Measurements from ENCODE around the gene DPYSL5. TPM values are rescaled to one million over a fixed set of nuclear protein-coding genes. Genes with fewer than 3 reads are reported as not detected.

Gene DPYSL5
- polyA plus RNA-seq, 1 donor = 7.1 TPM

- DNase-seq = peak; percentile 71 to 84
- 20% methylated on average over 1 of the region's 9 CpGs for WGBS (ENCODE audit: insufficient coverage, low lambda C conversion rate)
Measured at GRCh38 chr2:26925100-26925791, 77.3 kb downstream of the DPYSL5 start.

GRCh38 chr2:26927221-26927620 is 79.3 kb downstream of the DPYSL5 start:
- WGBS (ENCODE audit: insufficient coverage, low lambda C conversion rate) = no CpG with 5 or more reads among the region's 9 CpGs
- peaks cover 14% of the 10 kb centered on the region for H3K4me1 ChIP-seq (ENCODE audit: control insufficient read depth, insufficient read depth, low read length)
- H3K27ac ChIP-seq (ENCODE audit: low read length) = no peak overlapping the region
- H3K4me3 ChIP-seq (ENCODE audit: low read length) = no peak overlapping the region
- no peaks in the 10 kb centered on the region for H3K36me3 ChIP-seq (ENCODE audit: control insufficient read depth, insufficient read depth, low read length)
- H3K27me3 ChIP-seq (ENCODE audit: control insufficient read depth, insufficient read depth, low read length) = no peaks in the 10 kb centered on the region
- H3K9me3 ChIP-seq (ENCODE audit: control insufficient read depth, low read depth, low read length) = no peaks in the 10 kb centered on the region
- no peak for DNase-seq

More at GRCh38 chr2:26925100-26925791, 77.3 kb downstream of the DPYSL5 start:
- peak overlapping the region; percentile 25 for H3K27ac ChIP-seq (ENCODE audit: low read length)
- no peaks in the 10 kb centered on the region for H3K36me3 ChIP-seq (ENCODE audit: control insufficient read depth, insufficient read depth, low read length)
- no peaks in the 10 kb centered on the region for H3K27me3 ChIP-seq (ENCODE audit: control insufficient read depth, insufficient read depth, low read length)
- no peak overlapping the region for H3K4me3 ChIP-seq (ENCODE audit: low read length)
- H3K9me3 ChIP-seq (ENCODE audit: control insufficient read depth, low read depth, low read length) = no peaks in the 10 kb centered on the region
- peaks cover 14% of the 10 kb centered on the region for H3K4me1 ChIP-seq (ENCODE audit: control insufficient read depth, insufficient read depth, low read length)

- no CpG with 5 or more reads among the region's 11 CpGs for WGBS (ENCODE audit: insufficient coverage, low lambda C conversion rate)
- no peak overlapping the region for H3K27ac ChIP-seq (ENCODE audit: low read length)
- H3K36me3 ChIP-seq (ENCODE audit: control insufficient read depth, insufficient read depth, low read length) = no peaks in the 10 kb centered on the region
- no peaks in the 10 kb centered on the region for H3K4me1 ChIP-seq (ENCODE audit: control insufficient read depth, insufficient read depth, low read length)
- H3K27me3 ChIP-seq (ENCODE audit: control insufficient read depth, insufficient read depth, low read length) = peaks cover 11% of the 10 kb centered on the region
- H3K4me3 ChIP-seq (ENCODE audit: low read length) = no peak overlapping the region
- no peak for DNase-seq
- no peaks in the 10 kb centered on the region for H3K9me3 ChIP-seq (ENCODE audit: control insufficient read depth, low read depth, low read length)
Measured at GRCh38 chr2:26932974-26933373, 85.0 kb downstream of the DPYSL5 start.

GRCh38 chr2:26933431-26934334 is 85.8 kb downstream of the DPYSL5 start:
- peaks cover 11% of the 10 kb centered on the region for H3K27me3 ChIP-seq (ENCODE audit: control insufficient read depth, insufficient read depth, low read length)
- no CpG with 5 or more reads among the region's 16 CpGs for WGBS (ENCODE audit: insufficient coverage, low lambda C conversion rate)
- no peak overlapping the region for H3K4me3 ChIP-seq (ENCODE audit: low read length)
- DNase-seq = no peak
- no peaks in the 10 kb centered on the region for H3K9me3 ChIP-seq (ENCODE audit: control insufficient read depth, low read depth, low read length)
- no peaks in the 10 kb centered on the region for H3K36me3 ChIP-seq (ENCODE audit: control insufficient read depth, insufficient read depth, low read length)
- no peaks in the 10 kb centered on the region for H3K4me1 ChIP-seq (ENCODE audit: control insufficient read depth, insufficient read depth, low read length)
- no peak overlapping the region for H3K27ac ChIP-seq (ENCODE audit: low read length)

GRCh38 chr2:26934335-26934724 is 86.4 kb downstream of the DPYSL5 start:
- Histone ChIP-seq H3K4me3 (ENCODE audit: low read length) (no peak overlapping the region), H3K27ac (ENCODE audit: low read length) (no peak overlapping the region), H3K4me1 (ENCODE audit: control insufficient read depth, insufficient read depth, low read length) (no peaks in the 10 kb centered on the region), H3K27me3 (ENCODE audit: control insufficient read depth, insufficient read depth, low read length) (peaks cover 11% of the 10 kb centered on the region), H3K36me3 (ENCODE audit: control insufficient read depth, insufficient read depth, low read length) (no peaks in the 10 kb centered on the region), H3K9me3 (ENCODE audit: control insufficient read depth, low read depth, low read length) (no peaks in the 10 kb centered on the region)
- WGBS (ENCODE audit: insufficient coverage, low lambda C conversion rate) = no CpG with 5 or more reads among the region's 10 CpGs
- no peak for DNase-seq

- Histone ChIP-seq H3K9me3 (ENCODE audit: control insufficient read depth, low read depth, low read length) (no peaks in the 10 kb centered on the region), H3K27ac (ENCODE audit: low read length) (no peak overlapping the region), H3K4me1 (ENCODE audit: control insufficient read depth, insufficient read depth, low read length) (no peaks in the 10 kb centered on the region), H3K4me3 (ENCODE audit: low read length) (no peak overlapping the region), H3K27me3 (ENCODE audit: control insufficient read depth, insufficient read depth, low read length) (peaks cover 15% of the 10 kb centered on the region), H3K36me3 (ENCODE audit: control insufficient read depth, insufficient read depth, low read length) (no peaks in the 10 kb centered on the region)
- DNase-seq = no peak
- 53% methylated on average over 2 of the region's 3 CpGs for WGBS (ENCODE audit: insufficient coverage, low lambda C conversion rate)
Measured at GRCh38 chr2:26934985-26935384, 87.1 kb downstream of the DPYSL5 start.

GRCh38 chr2:26936855-26937254 is 88.9 kb downstream of the DPYSL5 start:
- WGBS (ENCODE audit: insufficient coverage, low lambda C conversion rate) = 100% methylated on average over 1 of the region's 5 CpGs
- no peaks in the 10 kb centered on the region for H3K9me3 ChIP-seq (ENCODE audit: control insufficient read depth, low read depth, low read length)
- H3K27me3 ChIP-seq (ENCODE audit: control insufficient read depth, insufficient read depth, low read length) = peaks cover 15% of the 10 kb centered on the region
- H3K4me1 ChIP-seq (ENCODE audit: control insufficient read depth, insufficient read depth, low read length) = no peaks in the 10 kb centered on the region
- no peak overlapping the region for H3K4me3 ChIP-seq (ENCODE audit: low read length)
- no peak overlapping the region for H3K27ac ChIP-seq (ENCODE audit: low read length)
- H3K36me3 ChIP-seq (ENCODE audit: control insufficient read depth, insufficient read depth, low read length) = no peaks in the 10 kb centered on the region
- no peak for DNase-seq

GRCh38 chr2:26938399-26939118 is 90.6 kb downstream of the DPYSL5 start:
- no CpG with 5 or more reads among the region's 10 CpGs for WGBS (ENCODE audit: insufficient coverage, low lambda C conversion rate)
- Histone ChIP-seq H3K27ac (ENCODE audit: low read length) (no peak overlapping the region), H3K9me3 (ENCODE audit: control insufficient read depth, low read depth, low read length) (no peaks in the 10 kb centered on the region), H3K27me3 (ENCODE audit: control insufficient read depth, insufficient read depth, low read length) (peaks cover 28% of the 10 kb centered on the region), H3K4me1 (ENCODE audit: control insufficient read depth, insufficient read depth, low read length) (no peaks in the 10 kb centered on the region), H3K4me3 (ENCODE audit: low read length) (no peak overlapping the region), H3K36me3 (ENCODE audit: control insufficient read depth, insufficient read depth, low read length) (no peaks in the 10 kb centered on the region)
- DNase-seq = no peak

GRCh38 chr2:26940001-26940400 is 92.1 kb downstream of the DPYSL5 start:
- no peaks in the 10 kb centered on the region for H3K36me3 ChIP-seq (ENCODE audit: control insufficient read depth, insufficient read depth, low read length)
- H3K4me1 ChIP-seq (ENCODE audit: control insufficient read depth, insufficient read depth, low read length) = no peaks in the 10 kb centered on the region
- no peak for DNase-seq
- no peak overlapping the region for H3K4me3 ChIP-seq (ENCODE audit: low read length)
- H3K9me3 ChIP-seq (ENCODE audit: control insufficient read depth, low read depth, low read length) = no peaks in the 10 kb centered on the region
- no peak overlapping the region for H3K27ac ChIP-seq (ENCODE audit: low read length)
- no CpG with 5 or more reads among the region's 9 CpGs for WGBS (ENCODE audit: insufficient coverage, low lambda C conversion rate)
- peaks cover 33% of the 10 kb centered on the region for H3K27me3 ChIP-seq (ENCODE audit: control insufficient read depth, insufficient read depth, low read length)

GRCh38 chr2:26941486-26941885 is 93.6 kb downstream of the DPYSL5 start:
- Histone ChIP-seq H3K27ac (ENCODE audit: low read length) (no peak overlapping the region), H3K4me1 (ENCODE audit: control insufficient read depth, insufficient read depth, low read length) (no peaks in the 10 kb centered on the region), H3K9me3 (ENCODE audit: control insufficient read depth, low read depth, low read length) (no peaks in the 10 kb centered on the region), H3K4me3 (ENCODE audit: low read length) (no peak overlapping the region), H3K36me3 (ENCODE audit: control insufficient read depth, insufficient read depth, low read length) (no peaks in the 10 kb centered on the region), H3K27me3 (ENCODE audit: control insufficient read depth, insufficient read depth, low read length) (peaks cover 32% of the 10 kb centered on the region)
- no peak for DNase-seq
- no CpG with 5 or more reads among the region's 3 CpGs for WGBS (ENCODE audit: insufficient coverage, low lambda C conversion rate)

Data from large intestine (tissue), 3 donors.